ENCODE measurements around the gene MAGED1. TPM values are rescaled to one million over a fixed set of nuclear protein-coding genes. Genes with fewer than 3 reads are reported as not detected.

MAGED1 gene
- total RNA-seq, 2 donors from 2014 or later: 30.4 to 35.2 TPM

DNA sequence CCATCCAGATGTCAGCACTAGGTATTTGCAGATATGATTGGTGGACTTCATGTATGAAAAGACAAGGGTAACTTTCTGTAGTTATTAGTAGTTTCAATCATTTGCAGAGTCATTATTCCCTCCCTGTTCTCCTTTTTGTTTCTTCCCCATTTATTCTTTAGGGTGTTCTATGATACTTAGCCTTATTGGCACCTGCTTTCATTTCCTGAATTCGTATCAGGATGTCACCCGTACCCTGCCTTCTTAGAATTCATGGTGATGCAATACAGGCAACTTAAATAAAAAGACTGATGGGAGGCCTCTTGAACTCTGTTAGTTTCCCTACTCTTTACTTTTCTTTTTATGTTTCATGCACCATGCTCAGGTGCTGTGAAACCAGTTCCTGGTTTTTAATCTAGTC is 24.2 kb downstream of the MAGED1 start:
- no peak for ATAC-seq
- no peaks in the 10 kb centered on the region for H3K9me3 Mint-ChIP-seq
- H3K4me1 Mint-ChIP-seq (ENCODE audit: low read depth in 2 of 2): no peaks in the 10 kb centered on the region
- H3K4me3 Mint-ChIP-seq: no peak overlapping the region
- peaks cover 8 to 28% of the 10 kb centered on the region in 2 donors for H3K27me3 Mint-ChIP-seq
- no peak overlapping the region for H3K27ac Mint-ChIP-seq
- H3K36me3 Mint-ChIP-seq: peaks cover 8% of the 10 kb centered on the region
- DNase-seq (ENCODE audit: low spot score): no peak

GRCh38 chrX:51922561-51922960 is 29.1 kb downstream of the MAGED1 start:
- Mint-ChIP-seq H3K27me3 (peaks cover 8 to 13% of the 10 kb centered on the region in 2 donors), H3K4me3 (no peak overlapping the region), H3K27ac (no peak overlapping the region), H3K4me1 (ENCODE audit: low read depth in 2 of 2) (no peaks in the 10 kb centered on the region), H3K9me3 (no peaks in the 10 kb centered on the region), H3K36me3 (no peaks in the 10 kb centered on the region)
- ATAC-seq (no peak), DNase-seq (ENCODE audit: low spot score) (no peak)

- Mint-ChIP-seq H3K36me3 (no peaks in the 10 kb centered on the region), H3K27me3 (peaks cover 21 to 22% of the 10 kb centered on the region in 2 donors), H3K4me1 (ENCODE audit: low read depth in 2 of 2) (no peaks in the 10 kb centered on the region), H3K9me3 (no peaks in the 10 kb centered on the region), H3K4me3 (no peak overlapping the region), H3K27ac (no peak overlapping the region)
- no peak for ATAC-seq
- DNase-seq (ENCODE audit: low spot score): no peak
Measured at GRCh38 chrX:51931566-51932150, 38.2 kb downstream of the MAGED1 start.

Other genes starting within 250 kb of the MAGED1 start
- not detected for gene CENPVL2, start 210.8 kb upstream of the MAGED1 start, total RNA-seq
- not detected for gene CENPVL1, start 183.1 kb upstream of the MAGED1 start, total RNA-seq
- 10 to 100 TPM in 1 of 2 donors, 1 to 10 TPM in 1; 9.8 to 12.2 TPM for gene GSPT2, start 150.2 kb upstream of the MAGED1 start, total RNA-seq
- 1 to 10 TPM in 1 of 2 donors, under 1 TPM in 1; 0.50 to 2.3 TPM for gene MAGED4B, start 175.6 kb downstream of the MAGED1 start, total RNA-seq